NCI-H524 (cell line): ENCODE measurements around the gene PPIE.
"Not testable (repeated sequence)": the region's sequence is repeated elsewhere in the genome, so short reads cannot be mapped to it uniquely, and the experiment has no call there.

Source experiments
- DNase-seq, 2 experiments: peaks; one replicate each; lab custom pipeline; 2025; lab: John Stamatoyannopoulos, UW

PPIE gene

DNA sequence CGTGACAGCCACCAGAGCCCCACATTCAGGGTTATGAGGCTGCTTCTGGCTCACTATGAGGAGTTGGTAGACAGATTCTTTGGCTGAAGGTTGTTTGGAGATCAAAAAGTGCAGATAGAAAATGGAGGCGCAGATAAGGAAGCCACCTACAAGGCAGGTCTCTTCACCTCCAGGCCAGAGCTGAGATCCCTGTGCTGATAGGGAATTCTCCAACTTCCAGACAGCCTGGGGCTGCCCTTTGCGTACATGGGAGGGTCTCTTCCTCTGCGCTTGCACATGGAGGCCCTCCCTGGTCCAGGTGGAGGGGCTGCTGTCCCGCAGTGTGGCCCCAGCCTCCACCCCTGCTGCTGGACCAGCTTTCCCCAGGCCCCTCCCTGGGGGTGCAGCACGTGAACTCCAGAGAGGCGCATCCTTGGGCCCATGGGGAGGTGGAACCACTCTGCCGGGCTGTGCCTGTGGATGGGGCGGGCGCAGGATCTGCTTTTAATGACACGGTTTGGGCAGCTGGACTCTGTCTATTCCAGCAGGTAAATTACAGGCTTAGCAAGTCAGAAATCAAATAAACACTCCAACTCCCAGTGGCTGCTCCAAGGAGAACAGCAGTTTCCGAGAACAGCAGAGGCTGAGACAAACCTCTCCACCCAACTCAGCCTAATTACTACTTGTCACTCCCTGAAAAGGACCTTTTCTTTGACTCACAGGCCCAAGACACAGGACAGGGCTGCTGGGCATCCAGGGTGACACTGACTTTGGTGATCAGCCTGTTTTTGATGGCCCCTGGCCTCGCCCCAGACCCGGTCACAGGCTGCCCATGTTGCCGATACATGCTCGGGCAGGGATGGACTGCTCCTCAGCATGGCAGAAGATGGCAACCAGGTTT is 20.1 kb downstream of the PPIE start:
- DNase-seq = no peak

DNA sequence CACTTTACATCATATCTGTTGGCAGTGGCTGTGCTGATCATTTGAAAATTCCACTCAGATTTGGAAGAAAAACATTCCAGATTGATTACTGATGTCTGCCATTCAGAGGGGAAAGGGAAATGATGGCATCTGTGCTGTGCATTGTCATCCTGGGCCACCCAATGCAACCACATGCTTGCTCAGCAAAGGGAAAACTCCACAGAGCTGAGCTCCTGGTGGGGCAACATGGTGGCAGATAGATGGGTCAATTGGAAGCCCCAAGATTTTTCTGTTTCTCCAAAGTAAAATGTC is 20.7 kb downstream of the PPIE start:
- DNase-seq = no peak

DNA sequence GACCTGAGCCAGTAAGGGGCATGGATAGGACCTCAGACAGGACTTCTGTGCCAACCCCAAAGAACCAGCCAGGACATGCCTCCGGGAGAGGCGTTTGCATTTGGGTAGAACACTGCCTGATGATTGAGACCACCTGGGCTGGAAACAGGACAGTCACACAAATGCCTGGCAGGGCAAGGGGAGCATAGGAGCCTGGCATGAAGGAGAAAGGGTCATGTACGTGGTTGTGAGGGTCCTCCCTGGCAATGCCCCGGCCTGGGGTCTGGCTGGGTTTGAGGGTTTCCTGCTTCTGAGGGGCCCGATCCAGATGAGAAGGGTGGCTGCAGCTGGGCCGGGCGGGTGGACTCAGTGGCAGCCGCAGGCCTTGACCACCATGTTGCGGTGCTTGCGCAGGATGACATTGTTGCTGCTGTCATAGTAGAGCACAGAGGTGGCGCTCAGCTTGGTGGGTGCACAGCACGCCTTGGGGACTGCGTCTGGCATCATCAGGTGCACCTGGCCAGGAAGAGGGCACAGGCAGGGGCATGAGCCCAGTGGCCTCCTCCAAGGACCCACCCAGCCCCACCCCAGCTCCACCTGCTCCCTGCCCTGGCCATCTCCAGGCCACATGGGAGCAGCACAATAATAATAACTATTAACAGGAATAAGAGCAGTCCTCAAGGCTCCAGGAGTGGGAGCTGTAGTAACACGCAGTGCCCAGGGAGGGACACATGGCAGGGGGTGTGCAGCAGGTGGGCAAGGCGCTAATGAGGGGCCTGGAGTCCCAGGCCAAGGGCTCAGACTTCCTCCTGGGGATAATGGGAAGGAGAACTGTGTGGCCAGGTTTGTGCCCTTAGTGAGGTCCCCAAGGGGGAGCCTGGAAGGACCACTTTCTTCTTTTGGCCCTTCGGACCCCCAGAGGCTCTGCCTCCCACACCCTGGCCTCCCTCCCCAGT is 21.7 kb downstream of the PPIE start:
- DNase-seq = no peak

DNA sequence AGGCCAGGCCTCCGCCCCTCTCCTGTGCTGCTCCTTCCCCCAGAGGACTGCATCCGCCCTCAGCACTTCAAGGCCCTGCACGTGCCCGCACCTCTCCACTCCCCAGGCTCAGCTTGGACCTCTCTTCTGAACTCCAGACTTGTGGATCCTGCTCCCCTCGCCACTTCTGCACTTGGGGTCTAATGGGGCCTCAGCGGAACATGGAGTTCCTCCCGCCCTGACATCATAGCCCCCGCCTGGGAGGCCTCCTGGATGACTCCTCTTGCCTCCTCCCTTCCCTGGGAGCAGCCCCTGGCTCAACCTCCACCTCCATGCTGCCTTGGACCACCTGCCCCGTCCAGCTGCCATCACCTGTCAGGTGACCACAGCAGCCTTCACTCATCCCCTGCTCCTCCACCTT is 22.3 kb downstream of the PPIE start:
- no peak for DNase-seq

DNA sequence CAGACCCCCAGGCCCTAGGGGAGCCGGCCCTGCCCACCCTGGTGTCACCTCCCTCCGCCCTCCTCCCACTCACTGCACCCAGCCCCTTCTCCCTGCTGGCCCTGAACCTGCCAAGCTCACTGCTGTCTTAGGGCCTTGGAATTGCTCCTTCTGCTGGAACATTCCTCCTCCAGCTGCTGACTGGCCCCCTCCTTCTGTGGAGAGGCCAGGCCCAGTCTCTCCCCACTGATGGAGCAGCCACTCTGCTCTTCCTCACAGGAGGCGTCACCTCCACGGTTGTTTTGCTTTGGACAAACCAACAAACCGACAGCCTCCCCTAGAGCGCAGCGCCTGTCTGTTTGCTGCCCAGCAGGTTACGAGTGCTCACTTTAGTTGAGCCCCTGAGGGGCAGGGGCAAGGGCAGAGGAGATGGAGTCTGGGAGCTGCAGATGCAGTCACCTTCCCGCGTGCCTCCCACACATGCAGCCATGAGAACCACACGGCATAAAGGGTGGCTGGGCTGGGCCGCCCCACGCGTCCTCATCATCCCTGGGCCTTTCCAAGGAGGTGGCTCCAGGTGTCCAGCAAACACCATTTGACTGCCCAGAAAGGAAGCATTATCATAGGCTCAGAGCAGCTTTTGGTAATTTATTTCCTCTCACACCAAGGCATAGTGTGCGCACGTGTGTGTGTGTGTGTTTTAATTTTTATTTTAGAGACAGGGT is 23.0 kb downstream of the PPIE start:
- no peak for DNase-seq

DNA sequence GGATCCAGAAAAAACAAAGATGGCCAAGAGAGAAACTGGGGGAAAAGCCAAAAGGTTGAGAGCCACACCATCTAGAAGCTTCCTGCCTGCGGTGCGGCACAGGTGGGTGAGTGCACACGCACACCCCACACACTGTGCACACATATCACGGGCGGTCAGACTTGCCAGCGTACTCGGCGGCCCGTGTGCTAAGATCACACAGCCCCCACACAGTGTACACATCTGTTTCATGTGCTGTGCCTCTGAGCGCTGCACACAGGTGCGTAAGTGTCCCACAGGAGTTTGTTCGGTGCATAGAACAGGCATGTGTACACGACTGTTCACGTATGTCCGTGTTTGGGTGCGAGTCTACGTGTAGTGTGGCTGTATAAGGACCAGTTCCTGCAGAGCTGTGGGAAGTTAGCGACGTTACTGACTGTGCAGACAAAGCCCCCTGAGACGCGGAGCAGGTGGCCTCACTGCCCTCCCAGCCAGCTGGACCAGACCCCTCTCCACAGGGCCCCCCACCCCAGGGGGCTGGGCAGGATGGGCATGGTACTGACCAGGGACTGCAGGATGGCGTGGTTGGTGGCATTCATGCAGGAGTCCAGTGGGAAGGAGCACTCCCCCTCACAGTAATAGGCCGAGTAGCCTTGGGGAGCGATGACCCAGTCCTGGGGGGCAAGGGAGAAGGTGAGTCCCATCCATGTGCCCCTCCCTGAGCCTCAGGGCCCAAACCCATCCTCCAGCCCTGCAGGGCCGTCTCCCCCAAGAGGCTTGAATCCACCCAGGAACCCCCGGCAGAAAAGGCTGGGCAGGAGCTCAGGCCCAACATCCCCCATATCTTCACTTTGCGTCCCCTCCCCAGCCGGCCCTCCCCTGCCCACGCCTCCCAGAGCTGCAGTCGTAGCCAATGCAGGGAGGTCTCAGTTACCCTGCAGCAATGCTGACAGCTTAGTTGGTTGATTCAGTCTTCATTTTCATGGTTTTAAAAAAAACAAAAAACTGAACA is 24.2 kb downstream of the PPIE start:
- DNase-seq = no peak

DNA sequence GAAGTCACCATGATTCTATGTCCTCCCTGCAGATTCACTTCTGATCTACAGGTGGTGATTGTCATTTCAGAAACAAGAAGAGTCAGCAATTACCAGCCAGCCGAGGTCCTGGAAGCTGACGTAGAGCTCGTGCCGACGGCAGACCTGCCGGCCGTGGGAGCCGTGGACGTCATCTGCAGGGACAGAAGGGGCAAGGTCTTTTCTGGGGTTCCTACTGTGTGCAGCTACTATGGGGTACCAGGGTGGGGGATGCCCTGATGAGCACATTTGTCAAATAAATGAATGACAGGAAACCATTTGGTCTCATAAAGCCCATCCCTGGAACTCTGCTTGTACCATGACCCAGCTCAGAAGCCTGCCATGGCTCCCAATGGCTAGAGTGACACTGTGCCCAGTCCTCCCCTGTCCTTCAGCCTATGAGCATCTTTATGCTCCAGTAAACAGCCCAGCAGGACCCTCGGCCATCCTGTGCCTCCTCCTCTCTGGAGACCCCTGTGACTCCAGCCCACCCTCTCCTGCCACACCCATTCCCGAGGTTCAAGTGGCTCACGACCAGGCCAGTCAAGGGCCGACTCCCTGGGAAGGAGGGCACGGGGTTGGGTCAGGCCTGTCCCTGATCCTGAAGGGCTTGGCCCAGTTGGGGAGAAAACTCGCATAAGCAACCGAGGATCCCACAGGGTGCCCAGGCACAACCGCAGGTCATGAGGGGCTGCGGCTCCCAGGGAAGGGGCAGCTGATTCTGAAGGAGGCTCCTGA is 25.1 kb downstream of the PPIE start:
- DNase-seq = not testable (repeated sequence)

DNA sequence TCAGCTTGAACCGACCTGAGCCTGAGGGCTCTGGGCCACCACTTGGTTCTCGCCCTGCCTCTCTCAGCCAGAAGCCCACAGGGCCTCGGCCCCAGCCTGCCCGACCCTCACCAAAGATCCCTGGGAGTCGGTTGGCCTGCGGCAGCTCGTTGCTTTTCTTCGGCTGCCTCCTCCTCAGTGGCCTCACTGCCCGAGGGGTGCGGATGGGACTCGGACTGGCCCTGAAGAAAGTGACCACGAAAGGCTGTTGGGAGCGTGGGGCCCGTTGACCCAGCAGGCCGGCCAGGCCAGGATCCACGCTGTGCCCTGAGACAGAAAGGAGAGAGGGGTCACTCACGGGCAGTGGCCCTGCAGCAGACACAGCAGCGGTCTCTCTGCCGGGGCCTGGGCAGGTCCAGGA is 25.8 kb downstream of the PPIE start:
- DNase-seq = not testable (repeated sequence)

DNA sequence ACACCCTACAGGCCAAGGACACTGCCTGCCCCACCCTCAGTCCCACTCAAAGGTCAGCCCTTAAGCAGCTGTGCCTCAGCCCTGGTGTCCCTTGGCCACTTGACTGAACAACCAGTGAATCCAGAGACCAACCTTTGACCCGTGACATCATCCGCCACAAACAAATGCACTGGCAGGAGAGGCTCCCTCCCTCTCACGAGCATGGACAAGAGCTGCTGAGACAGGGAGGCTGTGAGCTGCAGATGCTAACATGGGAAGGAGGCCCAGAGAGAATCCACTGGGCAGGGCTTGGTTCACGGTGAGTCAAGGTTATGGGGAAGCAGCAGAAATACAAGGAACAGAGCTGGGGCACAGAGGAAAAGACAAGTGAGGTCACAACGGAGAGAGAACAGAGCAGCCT is 27.8 kb downstream of the PPIE start:
- DNase-seq = not testable (repeated sequence)

DNA sequence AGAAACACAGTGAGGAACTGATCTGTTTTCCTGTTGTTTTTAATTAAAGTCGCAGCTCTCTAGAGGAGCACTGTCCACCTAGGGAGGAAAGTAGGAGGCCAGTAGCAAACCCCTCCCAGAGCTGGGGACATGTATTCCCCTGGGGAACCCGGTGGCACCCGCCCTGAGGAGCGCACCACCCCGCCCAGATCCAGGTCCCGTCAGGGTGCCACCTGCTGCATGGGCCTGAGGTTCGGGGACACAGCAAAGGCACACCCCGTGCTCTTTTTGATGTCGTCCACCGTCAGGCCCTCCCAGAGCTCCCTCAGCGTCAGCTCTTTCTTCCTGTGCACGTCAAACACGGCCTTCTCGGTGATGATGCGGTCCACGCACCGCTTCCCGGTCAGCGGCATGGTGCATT is 30.8 kb downstream of the PPIE start:
- DNase-seq = not testable (repeated sequence)

DNA sequence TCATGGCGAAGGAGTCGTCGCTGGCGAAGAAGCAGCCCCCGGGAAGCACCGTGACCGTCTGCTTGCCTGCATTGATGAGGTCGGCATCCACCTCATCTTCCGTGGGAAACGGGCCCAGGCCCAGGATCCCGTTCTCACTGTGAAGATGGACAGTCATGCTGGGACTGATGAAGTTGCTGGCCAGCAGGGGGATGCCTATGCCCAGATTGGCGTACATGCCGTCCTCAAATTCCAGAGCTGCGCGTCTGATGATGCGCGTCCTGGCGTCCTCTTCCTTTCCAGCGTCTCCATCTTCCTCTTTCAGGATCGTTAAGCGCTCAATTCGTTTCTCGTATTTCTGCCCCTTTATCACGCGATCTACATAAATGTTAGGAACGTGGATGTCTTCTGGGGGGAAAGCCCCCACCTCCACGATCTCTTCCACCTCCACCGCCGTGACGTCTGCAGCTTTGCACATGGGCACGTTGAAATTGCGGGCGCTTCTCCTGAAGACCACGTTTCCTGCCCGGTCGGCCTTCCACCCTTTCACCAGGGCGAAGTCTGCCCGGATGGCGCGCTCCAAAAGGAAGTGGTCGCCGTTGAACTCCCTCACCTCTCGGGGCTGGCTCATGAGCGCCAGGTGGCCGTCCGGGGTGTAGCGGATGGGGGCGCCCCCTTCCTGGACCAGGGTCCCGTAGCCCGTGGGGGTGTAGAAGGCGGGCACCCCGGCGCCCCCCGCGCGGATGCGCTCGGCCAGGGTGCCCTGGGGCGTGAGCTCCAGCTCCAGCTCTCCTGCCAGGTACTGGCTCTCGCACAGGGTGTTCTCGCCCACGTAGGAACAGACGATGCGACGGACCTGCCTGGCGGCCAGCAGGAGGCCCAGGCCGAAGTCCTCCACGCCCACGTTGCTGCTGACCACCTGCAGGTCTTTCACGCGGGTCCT is 31.7 kb downstream of the PPIE start:
- not testable (repeated sequence) for DNase-seq

DNA sequence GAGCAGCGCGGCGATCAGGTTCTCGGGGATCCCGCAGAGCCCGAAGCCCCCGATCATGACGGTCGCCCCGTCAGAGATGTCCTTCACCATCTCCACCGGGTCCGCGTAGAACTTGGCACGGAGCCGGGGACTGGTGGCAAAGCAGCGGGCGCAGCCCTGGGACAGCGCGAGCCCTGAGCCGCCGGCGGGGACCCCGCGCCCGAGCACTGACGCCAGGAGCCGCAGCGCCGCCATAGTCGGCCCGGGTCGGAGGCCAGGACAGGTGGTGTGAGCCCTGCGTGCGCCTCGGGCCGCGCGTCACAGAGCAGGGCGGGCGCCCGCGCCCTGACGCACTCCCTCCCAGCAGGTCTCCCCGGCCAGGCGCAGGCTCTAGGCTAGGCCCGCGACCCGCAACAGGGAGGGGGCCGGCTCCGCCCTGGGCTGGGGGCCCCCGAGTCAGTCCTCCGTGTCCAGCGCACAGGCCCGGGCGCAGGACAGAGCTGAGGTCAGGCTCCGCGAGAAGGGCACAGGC is 32.4 kb downstream of the PPIE start, which contains the start of gene OXCT2:
Gene OXCT2 (minus strand): TSS at position 327 of the 511 bp plus-strand sequence. CDS start 93 bp downstream, at position 234.
- DNase-seq = not testable (repeated sequence)

DNA sequence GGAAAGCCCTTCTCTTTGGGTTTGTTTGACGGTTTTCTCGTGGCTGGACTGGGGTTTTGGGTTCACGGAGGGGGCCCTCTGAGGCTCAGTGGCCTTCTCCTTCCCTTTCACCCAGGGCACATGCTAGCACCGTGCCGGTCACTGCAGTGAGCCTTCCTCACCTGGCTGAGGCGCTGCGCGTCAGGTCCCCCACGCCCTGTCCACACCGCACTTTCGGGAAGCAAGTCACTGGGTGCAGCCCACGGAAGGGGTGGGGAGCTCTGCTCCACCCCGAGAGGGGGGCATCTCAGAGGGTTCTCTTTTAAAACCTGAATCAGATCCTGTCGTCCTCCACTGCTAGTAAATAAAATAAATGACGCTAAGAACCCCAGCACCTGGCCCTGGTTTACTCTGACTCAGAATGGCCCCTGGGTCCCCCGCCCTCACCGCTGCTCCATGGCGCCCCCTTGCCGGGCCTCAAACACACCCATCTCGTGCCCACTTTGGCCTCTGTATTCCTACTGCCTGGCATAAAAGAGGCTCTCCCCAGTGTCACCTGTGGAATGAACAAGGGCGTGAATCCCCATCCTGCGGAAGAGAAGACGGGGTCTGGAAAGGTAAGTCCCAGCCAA is 34.8 kb downstream of the PPIE start:
- not testable (repeated sequence) for DNase-seq

DNA sequence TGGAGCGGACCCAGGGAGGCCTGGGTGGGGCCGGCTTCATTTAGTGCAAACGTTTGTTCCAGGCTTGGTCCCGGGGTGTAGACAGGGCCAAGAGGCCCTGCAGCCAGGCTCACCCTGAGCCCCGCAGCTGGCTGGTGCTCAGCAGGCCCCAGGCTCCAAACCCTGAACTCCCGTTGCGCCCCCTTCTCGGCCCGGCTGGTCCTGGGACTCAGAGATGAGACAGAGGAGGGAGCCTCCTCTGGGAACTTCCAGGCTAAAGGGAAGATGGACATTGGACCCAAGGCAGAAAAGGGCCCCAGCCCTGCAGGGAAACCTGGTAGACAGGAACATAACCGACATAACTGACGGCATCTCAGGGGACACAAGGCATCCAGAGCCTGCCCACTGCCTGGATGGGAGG is 36.5 kb downstream of the PPIE start:
- DNase-seq = not testable (repeated sequence)

DNA sequence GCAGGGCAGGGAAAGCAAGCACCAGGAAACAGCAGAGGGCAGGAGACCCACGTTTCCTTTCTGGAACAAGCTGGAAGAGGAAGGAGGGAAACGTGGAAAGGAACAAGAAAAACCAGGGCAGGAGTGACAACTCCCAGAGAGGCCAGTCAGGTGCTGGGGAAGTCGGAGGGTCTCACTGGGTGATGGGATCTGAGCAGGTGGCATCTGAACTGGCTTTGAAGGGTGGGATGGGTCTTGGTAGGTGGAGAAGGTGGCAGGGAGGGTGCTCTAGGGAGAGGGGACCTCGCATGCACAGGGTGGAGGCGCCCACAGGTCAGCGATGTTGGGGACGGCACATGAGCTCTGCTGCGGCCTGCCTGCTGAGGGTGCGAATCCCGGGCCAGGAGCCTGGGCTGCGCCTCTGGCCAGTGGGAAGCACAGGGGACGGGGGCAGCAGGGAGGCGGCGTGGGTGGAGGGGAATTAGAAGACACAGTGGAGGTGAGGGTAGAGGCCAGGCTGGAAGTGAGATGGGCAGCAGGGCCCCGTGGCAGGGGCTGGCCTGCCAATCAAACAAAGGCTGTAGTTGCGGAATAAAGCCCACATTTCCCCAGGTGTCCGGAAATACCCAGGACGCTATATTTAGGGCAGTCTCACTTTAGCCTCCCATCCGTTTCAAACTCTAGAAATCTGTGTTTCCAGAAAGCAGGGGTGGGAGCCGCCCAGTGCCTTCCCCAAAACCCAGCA is 37.2 kb downstream of the PPIE start:
- DNase-seq = not testable (repeated sequence)

DNA sequence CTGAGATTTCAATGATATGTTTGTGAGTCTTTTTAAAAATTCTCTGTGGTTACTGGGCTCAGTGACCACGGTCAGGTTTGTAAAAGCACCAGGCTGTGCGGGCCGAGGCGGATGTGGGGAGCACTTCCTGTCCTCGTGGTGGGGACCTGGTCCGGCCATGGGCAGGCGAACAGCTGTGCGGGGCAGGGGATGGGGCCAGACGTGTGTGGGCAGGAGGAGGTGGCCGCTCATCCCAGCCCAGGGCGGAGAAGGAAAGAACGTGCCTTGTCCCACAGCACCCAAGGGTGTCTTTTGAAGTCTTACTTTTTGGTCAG is 37.7 kb downstream of the PPIE start:
- DNase-seq = no peak

DNA sequence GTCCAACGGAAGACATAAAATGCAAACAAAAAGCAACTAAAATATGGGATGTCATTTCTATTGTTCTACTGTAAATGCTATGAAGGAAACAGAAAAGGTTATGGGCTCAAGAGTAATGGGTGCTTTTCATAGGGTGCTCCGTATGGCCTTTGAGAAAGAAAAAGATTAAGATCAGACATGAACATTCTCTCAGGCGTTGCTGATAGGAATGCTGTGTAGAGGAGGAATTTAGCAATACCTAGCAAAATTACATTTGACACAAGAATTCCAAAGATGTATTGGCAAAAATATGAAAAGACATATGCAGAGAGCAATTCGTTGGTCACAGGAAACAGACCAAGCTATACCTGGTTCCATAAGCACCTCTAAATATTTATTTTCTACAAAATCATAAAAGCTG is 38.2 kb downstream of the PPIE start:
- DNase-seq = no peak

DNA sequence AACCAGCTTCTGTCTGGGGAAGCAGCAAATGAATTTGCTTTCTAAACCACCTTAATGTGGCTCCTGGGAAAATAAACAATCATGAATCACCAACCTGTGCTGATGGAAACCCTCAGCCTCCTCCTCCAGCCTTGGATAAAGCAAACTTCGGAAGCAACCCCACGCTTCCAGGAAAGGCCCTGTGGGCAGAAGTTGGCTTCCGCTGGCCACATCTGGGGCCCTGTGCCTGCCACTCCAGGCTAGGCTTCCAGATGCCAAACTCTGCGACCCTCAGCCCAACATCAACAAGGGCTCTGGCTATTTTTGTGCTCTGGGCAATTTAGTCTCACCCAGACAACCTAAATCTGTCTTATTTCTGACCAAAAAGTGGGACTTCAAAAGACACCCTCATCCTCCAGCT is 38.6 kb downstream of the PPIE start:
- DNase-seq = no peak
